BE2C (cell line): Measurements from ENCODE around the gene ZNF423.

ENCODE experiments used
- DNase-seq: peaks from one replicate; pipeline ENCODE4 v3.0.0-alpha.2; 2020
- H3K27me3 ChIP-seq: fragments of 250-450 bp; sonication (Bioruptor Pico); 2 replicates; pipeline ENCODE4 v1.5.1; 2020; ENCODE audit warnings: mild to moderate bottlenecking
- H3K36me3 ChIP-seq: fragments of 250-450 bp; sonication (Bioruptor Pico); 2 replicates; pipeline ENCODE4 v1.5.1; 2020; ENCODE audit warnings: mild to moderate bottlenecking
- H3K4me1 ChIP-seq: fragments of 250-450 bp; sonication (Bioruptor Pico); 2 replicates; pipeline ENCODE4 v1.5.1; 2020
- H3K4me3 ChIP-seq: 2 replicates; pipeline ENCODE4 v1.5.1; 2011; ENCODE audit warnings: low read depth, low read length
- H3K9me3 ChIP-seq: fragments of 250-450 bp; sonication (Bioruptor Pico); 2 replicates; pipeline ENCODE4 v1.5.1; 2020
- TF ChIP-seq, protein P1 (sequence below): IDR thresholded peaks from 2 replicates; pipeline ENCODE4 v1.5.1; 2012; ENCODE audit warnings: mild to moderate bottlenecking, low read depth, low read length

Gene ZNF423

GRCh38 chr16:49846800-49847199 is 9.1 kb downstream of the ZNF423 start:
- no peaks in the 10 kb centered on the region for H3K36me3 ChIP-seq
- no peak overlapping the region for H3K4me3 ChIP-seq
- H3K27me3 ChIP-seq = no peaks in the 10 kb centered on the region
- peaks cover 34% of the 10 kb centered on the region for H3K4me1 ChIP-seq
- TF ChIP-seq, protein P1, sequence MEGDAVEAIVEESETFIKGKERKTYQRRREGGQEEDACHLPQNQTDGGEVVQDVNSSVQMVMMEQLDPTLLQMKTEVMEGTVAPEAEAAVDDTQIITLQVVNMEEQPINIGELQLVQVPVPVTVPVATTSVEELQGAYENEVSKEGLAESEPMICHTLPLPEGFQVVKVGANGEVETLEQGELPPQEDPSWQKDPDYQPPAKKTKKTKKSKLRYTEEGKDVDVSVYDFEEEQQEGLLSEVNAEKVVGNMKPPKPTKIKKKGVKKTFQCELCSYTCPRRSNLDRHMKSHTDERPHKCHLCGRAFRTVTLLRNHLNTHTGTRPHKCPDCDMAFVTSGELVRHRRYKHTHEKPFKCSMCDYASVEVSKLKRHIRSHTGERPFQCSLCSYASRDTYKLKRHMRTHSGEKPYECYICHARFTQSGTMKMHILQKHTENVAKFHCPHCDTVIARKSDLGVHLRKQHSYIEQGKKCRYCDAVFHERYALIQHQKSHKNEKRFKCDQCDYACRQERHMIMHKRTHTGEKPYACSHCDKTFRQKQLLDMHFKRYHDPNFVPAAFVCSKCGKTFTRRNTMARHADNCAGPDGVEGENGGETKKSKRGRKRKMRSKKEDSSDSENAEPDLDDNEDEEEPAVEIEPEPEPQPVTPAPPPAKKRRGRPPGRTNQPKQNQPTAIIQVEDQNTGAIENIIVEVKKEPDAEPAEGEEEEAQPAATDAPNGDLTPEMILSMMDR = no peak
- no peaks in the 10 kb centered on the region for H3K9me3 ChIP-seq
- DNase-seq = no peak

GRCh38 chr16:49844359-49844758 is 11.6 kb downstream of the ZNF423 start:
- Histone ChIP-seq H3K27me3 (no peaks in the 10 kb centered on the region), H3K4me3 (no peak overlapping the region), H3K36me3 (no peaks in the 10 kb centered on the region), H3K4me1 (peaks cover 21% of the 10 kb centered on the region), H3K9me3 (no peaks in the 10 kb centered on the region)
- TF ChIP-seq, protein P1 = no peak
- DNase-seq = no peak

DNA sequence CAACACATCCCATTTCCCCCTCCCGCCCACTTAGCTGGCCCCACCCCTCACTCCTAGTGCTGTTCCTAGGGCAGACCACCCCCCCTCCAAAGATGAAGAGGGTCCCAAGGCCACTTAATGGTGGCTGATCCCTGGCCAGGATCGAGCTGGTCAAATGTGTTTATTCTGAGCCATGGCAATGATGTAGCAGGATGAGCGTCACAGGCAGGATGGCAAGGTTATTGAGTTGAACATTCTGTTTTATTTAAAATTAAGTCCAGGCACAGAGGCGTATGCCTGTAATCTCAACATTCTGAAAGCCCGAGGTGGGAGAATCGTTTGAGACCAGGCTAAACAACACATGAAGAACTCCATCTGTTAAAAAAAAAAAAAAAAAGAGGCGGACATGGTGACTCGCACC is 12.2 kb downstream of the ZNF423 start:
- Histone ChIP-seq H3K4me1 (peaks cover 16% of the 10 kb centered on the region), H3K27me3 (no peaks in the 10 kb centered on the region), H3K4me3 (no peak overlapping the region), H3K36me3 (no peaks in the 10 kb centered on the region), H3K9me3 (no peaks in the 10 kb centered on the region)
- TF ChIP-seq, protein P1 = no peak
- DNase-seq = no peak

DNA sequence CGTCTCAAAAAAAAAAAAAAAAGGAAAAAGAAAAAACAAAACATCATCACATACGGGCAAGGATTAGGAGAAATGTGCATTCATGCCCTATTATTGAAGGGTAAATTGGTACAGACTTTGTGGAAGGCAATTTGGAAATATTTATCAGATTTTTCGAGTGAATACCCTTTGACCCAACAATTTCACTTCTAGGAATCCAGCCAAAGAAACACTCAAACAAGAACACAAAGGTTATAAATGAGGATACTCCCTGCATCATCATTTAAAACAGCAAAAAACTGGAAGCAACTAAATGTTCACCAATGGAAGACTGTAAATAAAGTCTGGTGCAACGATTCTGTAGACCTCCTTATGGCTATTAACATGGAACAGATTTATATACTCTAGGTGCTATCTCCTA is 12.9 kb downstream of the ZNF423 start:
- no peak for DNase-seq
- Histone ChIP-seq H3K4me1 (peaks cover 10% of the 10 kb centered on the region), H3K9me3 (no peaks in the 10 kb centered on the region), H3K36me3 (no peaks in the 10 kb centered on the region), H3K27me3 (no peaks in the 10 kb centered on the region), H3K4me3 (no peak overlapping the region)
- TF ChIP-seq, protein P1 = no peak

GRCh38 chr16:49839017-49839825 is 16.7 kb downstream of the ZNF423 start:
- DNase-seq = no peak
- H3K36me3 ChIP-seq = no peaks in the 10 kb centered on the region
- peaks cover 29% of the 10 kb centered on the region for H3K4me1 ChIP-seq
- H3K9me3 ChIP-seq = no peaks in the 10 kb centered on the region
- no peak overlapping the region for H3K4me3 ChIP-seq
- TF ChIP-seq, protein P1 = no peak
- H3K27me3 ChIP-seq = no peaks in the 10 kb centered on the region

DNA sequence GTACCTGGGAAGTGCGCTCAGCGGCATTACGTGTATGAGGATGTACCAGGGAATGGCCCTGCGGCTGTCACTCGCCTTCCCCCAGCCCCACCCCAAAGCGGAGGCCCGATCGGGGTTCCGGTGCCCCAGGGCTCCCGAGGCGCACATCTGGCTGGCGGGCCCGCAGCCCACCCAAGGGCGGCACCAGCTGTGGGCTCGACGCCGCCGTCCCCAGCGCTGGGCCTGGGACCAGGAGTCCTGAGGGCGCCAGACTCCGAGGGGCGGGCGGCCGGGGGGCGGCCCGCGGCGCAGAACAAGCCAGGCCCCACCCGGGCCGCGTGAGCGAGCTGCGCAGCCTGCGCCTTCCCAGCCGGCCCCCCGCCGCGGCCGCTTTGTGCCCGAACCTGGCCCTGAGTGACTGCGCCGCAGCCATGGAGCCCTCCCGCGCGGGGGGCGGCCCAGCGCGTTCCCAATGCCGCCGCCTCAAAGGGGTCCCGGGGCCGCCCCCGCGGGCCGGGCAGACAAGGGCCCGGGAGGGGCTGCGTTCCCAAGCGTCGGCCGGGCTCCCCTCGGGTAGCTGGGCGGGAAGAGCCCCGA is 17.4 kb downstream of the ZNF423 start:
- Histone ChIP-seq H3K27me3 (no peaks in the 10 kb centered on the region), H3K4me3 (no peak overlapping the region), H3K4me1 (peaks cover 32% of the 10 kb centered on the region), H3K9me3 (no peaks in the 10 kb centered on the region), H3K36me3 (no peaks in the 10 kb centered on the region)
- TF ChIP-seq, protein P1 = no peak
- no peak for DNase-seq
